Skeletal muscle satellite cell (primary cell): Measurements from ENCODE around the gene RAMAC.

Experiments used
- H3K27me3 ChIP-seq: 2 replicates; pipeline ENCODE4 v1.7.0; 2013; ENCODE audit warnings: low read length; ENCODE audit not compliant: control insufficient read depth, insufficient read depth
- H3K36me3 ChIP-seq: 2 replicates; pipeline ENCODE4 v1.7.0; 2013; ENCODE audit warnings: mild to moderate bottlenecking, control low read depth, low read length; ENCODE audit not compliant: insufficient read depth
- H3K4me1 ChIP-seq: 2 replicates; pipeline ENCODE4 v1.7.0; 2013; ENCODE audit warnings: low read length; ENCODE audit not compliant: control insufficient read depth, insufficient read depth
- H3K4me2 ChIP-seq: 2 replicates; pipeline ENCODE4 v1.7.0; 2013; ENCODE audit warnings: mild to moderate bottlenecking, low read length
- H3K4me3 ChIP-seq: 2 replicates; pipeline ENCODE4 v1.7.0; 2013; ENCODE audit warnings: low read length
- H3K9ac ChIP-seq: 2 replicates; pipeline ENCODE4 v1.7.0; 2013; ENCODE audit warnings: mild to moderate bottlenecking, low read depth, low read length, moderate library complexity
- H3K9me3 ChIP-seq: replicated peaks from 2 replicates; pipeline ENCODE4 v1.7.0; 2013; ENCODE audit warnings: mild to moderate bottlenecking, control low read depth, low read length

The RAMAC gene

DNA sequence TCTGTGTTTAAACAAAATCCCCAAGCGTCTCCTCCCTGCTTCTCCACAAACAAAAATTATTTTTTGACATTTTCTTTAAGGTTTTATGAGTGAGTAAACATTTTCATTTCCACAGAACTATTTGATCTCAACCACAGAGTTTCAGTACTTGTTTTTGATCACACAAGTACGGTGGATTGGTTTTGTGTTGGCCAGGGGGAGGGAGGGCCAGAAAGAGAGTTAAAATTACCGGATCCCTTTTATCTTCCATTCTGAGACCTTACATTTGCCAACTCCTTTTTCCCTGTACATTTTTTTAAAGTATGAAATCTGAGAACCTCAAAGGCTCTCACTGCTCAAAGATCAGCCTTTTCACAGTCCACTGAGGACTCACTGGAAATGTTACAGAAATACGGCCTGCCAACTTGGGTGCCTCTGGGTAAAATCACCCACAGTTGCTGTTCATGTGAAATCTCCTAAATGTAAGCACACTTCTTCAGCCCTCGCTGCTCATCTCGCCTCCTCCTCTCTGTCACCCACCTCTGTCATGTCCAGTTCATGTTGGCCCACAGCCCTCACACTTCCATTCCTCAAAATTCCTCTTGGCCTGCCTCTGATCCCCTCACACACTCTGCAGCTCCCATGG is 35.2 kb upstream of the RAMAC start:
- Histone ChIP-seq H3K4me1 (peaks cover 8% of the 10 kb centered on the region), H3K4me3 (no peak overlapping the region), H3K9me3 (no peaks in the 10 kb centered on the region), H3K36me3 (no peaks in the 10 kb centered on the region), H3K4me2 (no peak overlapping the region), H3K9ac (no peak overlapping the region), H3K27me3 (peaks cover 11% of the 10 kb centered on the region)

- H3K4me2 ChIP-seq, result peak overlapping the region; percentile 83
- H3K36me3 ChIP-seq, result no peaks in the 10 kb centered on the region
- H3K9me3 ChIP-seq, result no peaks in the 10 kb centered on the region
- H3K4me1 ChIP-seq, result peaks cover 8% of the 10 kb centered on the region
- peak overlapping the region; percentile 73 for H3K4me3 ChIP-seq
- peaks cover 11% of the 10 kb centered on the region for H3K27me3 ChIP-seq
- peak overlapping the region; percentile 61 for H3K9ac ChIP-seq
Measured at GRCh38 chr15:82951472-82952157, 34.4 kb upstream of the RAMAC start.

DNA sequence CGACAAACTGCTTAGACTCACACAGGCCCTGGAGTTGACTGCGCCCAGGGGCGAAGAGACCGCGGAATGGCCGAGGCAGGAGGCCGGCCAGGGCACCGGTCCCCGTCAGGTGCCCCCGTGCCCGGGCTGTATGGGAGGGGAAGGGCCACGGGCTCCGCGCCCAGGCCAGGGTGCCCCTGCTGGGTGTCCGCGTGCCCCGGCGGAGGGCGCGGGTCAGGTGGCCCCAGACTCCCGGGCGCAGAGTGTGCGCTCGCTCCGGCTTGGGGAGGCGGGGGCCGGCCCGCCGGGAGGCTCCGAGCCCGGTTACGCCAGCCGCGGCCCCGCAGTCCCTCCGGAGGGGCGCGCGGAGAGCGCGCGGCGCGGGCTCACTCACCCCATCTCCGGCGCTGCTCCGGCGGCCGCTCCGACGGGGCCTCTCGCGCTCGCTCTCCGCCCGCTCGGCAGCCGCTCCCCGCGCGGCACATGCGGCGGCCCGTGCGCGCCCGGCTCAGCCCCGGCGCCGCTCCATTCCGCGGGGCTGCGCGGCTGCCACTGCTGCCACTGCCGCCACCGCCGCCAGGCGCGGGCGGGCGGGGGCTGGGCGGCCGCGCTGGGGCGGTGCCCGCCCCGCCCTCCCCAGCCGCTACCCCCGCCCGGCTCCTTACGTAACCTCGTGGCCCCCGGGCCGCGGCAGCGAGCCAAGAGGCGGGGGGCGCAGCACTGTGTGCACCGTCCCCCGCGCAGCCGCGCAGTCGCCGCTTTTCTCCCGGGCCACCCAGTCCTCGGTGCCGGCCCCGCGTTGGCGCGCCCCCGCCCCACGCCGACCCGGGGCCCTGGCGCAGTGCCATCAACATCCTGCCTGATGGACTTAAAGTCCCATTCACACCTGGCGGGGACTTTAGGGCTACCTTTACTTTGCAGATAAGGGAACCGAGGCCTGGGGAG is 33.6 kb upstream of the RAMAC start, which contains the start of gene HOMER2:
Gene HOMER2, minus strand, starts transcription at position 563 of the 924 bp plus-strand sequence. Its CDS starts 185 bp downstream, at position 378.
- Histone ChIP-seq H3K36me3 (no peaks in the 10 kb centered on the region), H3K9me3 (no peaks in the 10 kb centered on the region), H3K9ac (peak within 1 kb of the TSS; percentile 61), H3K4me2 (peak within 1 kb of the TSS; percentile 83), H3K4me1 (peaks cover 8% of the 10 kb centered on the region), H3K27me3 (peaks cover 11% of the 10 kb centered on the region), H3K4me3 (peak within 1 kb of the TSS; percentile 73)

GRCh38 chr15:82958638-82959037 is 27.4 kb upstream of the RAMAC start:
- Histone ChIP-seq H3K9ac (no peak overlapping the region), H3K36me3 (no peaks in the 10 kb centered on the region), H3K4me1 (no peaks in the 10 kb centered on the region), H3K4me2 (no peak overlapping the region), H3K9me3 (no peaks in the 10 kb centered on the region), H3K4me3 (no peak overlapping the region), H3K27me3 (no peaks in the 10 kb centered on the region)

DNA sequence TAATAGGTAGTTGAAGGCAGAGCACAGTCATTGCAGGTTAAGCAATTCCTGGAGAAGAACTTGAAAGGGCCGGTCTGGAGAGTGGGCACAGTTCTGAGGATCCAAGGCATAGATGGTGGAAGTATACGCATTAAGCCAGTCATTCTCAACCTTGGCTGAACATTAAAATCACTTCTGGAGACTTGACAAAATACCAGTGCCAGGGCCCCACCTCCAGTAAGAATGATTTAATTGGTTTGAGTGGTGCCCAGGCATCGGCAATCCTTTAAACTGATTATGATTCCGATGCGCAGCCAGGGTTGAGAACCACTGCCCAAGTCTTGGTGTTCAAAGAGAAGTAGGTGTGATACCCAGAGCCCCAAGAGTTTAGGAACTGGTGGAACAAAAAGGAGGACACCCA is 26.6 kb upstream of the RAMAC start:
- no peaks in the 10 kb centered on the region for H3K9me3 ChIP-seq
- no peaks in the 10 kb centered on the region for H3K27me3 ChIP-seq
- H3K9ac ChIP-seq, result no peak overlapping the region
- no peak overlapping the region for H3K4me2 ChIP-seq
- H3K4me1 ChIP-seq, result no peaks in the 10 kb centered on the region
- no peak overlapping the region for H3K4me3 ChIP-seq
- no peaks in the 10 kb centered on the region for H3K36me3 ChIP-seq

DNA sequence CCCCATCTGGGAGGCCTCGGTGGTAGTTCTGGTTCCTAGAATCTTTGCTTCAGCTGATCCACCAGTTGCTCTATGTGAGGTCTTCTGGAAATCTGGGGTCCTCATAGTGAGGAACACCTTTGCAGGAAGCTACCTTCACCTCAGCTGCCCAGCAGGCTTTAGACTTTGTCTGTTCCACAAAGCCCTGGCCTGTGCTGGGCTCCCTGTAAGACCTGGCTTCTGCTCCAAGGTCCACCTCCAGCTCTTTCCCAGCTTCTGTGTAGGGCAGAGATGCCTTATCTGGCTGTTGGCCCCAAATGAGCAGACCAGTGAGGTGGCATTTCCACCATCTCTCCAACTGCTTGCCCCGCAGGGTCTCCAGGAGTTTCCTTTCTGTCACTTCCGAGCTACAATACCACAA is 25.2 kb upstream of the RAMAC start:
- Histone ChIP-seq H3K27me3 (no peaks in the 10 kb centered on the region), H3K9ac (no peak overlapping the region), H3K4me3 (no peak overlapping the region), H3K4me1 (no peaks in the 10 kb centered on the region), H3K4me2 (no peak overlapping the region), H3K9me3 (no peaks in the 10 kb centered on the region), H3K36me3 (no peaks in the 10 kb centered on the region)

DNA sequence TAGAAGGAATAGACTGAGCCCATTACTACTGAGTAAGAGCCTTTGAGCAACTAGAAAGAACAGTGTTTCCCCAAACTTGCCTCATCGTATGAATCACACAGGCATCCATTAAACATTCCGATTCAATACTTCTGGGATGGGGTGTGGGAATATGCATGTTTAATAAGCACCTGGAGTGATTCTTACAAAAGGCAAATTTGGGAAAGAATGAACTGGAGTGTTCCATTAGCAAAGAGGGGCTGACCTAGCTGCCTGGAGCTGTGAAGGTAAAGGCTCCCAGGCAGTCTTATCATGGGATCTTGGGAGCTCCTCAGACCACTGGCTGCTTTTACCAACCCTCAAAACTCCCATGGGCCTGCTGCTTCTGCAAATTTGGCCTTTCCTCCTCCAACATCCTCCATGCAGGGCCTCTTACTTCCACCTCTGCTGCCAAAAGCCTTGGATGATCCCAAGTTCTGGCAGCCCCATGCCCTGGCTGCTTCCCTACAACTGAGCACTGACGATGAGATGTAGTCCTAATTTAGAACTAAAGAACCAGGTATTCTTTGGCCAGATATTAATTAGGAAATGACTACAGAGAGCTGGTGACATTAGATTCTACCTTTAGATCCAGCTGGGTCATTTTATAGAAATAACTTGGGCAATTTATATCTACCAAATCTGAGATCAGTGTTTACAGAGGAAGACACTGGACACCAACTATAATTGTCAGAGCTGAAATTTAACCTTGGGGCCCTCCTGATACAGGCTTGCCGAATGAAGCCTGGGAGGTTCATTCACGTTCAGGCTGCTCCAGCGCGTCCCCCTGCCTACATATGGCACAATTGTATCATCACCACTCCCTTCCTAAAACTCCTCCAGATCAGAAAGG is 22.3 kb upstream of the RAMAC start:
- Histone ChIP-seq H3K9me3 (no peaks in the 10 kb centered on the region), H3K4me2 (no peak overlapping the region), H3K27me3 (no peaks in the 10 kb centered on the region), H3K9ac (no peak overlapping the region), H3K4me3 (no peak overlapping the region), H3K4me1 (no peaks in the 10 kb centered on the region), H3K36me3 (no peaks in the 10 kb centered on the region)

DNA sequence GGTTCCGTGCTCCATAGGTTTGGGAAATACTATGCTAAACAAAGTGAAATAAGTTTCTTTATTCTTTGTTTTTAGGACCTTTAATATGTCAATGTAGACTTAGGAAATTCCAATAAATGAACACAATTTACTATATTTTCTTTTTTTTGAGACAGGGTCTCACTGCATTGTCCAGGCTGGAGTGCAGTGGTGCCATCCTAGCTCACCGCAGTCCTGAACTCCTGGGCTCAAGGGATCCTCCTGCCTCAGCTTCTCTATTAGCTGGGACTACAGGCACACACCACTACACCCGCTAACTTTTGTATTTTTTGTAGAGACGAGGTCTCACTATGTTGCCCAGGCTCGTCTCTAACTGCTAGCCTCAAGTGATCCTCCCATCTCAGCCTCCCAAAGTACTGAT is 21.1 kb upstream of the RAMAC start:
- Histone ChIP-seq H3K4me2 (no peak overlapping the region), H3K9me3 (no peaks in the 10 kb centered on the region), H3K4me3 (no peak overlapping the region), H3K27me3 (no peaks in the 10 kb centered on the region), H3K9ac (no peak overlapping the region), H3K36me3 (no peaks in the 10 kb centered on the region), H3K4me1 (no peaks in the 10 kb centered on the region)

- Histone ChIP-seq H3K9me3 (no peaks in the 10 kb centered on the region), H3K27me3 (no peaks in the 10 kb centered on the region), H3K4me2 (no peak overlapping the region), H3K4me1 (no peaks in the 10 kb centered on the region), H3K9ac (no peak overlapping the region), H3K36me3 (no peaks in the 10 kb centered on the region), H3K4me3 (no peak overlapping the region)
Measured at GRCh38 chr15:82966671-82967071, 19.3 kb upstream of the RAMAC start.

DNA sequence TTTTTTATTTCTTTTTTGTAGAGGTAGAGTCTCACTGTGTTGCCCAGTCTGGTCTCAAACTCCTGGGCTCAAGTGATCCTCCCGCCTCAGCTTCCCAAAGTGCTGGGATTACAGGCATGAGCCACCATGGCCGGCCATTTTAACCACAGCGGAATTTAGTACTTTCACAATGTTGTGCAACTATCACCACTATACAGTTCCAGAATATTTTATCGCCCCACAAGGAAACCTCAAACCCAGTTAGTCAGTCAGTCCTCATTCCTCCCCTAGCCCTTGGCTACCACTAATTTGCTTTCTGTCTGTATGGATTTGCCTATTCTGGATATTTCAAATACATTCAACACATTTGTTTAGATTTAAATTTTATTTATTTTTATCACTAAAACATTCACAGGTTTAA is 17.9 kb upstream of the RAMAC start:
- H3K9me3 ChIP-seq, result no peaks in the 10 kb centered on the region
- no peaks in the 10 kb centered on the region for H3K27me3 ChIP-seq
- H3K4me3 ChIP-seq, result no peak overlapping the region
- no peaks in the 10 kb centered on the region for H3K4me1 ChIP-seq
- H3K36me3 ChIP-seq, result no peaks in the 10 kb centered on the region
- H3K9ac ChIP-seq, result no peak overlapping the region
- H3K4me2 ChIP-seq, result no peak overlapping the region

DNA sequence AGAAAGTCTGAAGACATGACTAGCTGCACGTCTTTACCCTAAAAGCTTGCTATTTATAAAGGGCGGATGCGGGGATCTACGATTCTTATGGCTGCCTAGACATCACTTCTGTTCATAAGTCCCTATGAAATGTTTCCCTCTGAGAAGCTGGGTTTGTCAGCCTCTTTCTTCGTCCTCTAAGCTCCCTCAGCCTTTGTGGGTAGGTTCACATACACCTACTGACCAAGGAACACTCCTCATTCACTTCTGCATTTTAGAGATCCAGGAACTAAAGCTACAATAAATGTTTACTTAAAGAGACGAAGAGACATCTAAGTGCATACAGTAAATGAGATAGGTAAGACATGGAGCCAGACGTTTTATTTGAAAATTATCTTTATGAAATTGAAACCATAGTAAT is 16.7 kb upstream of the RAMAC start:
- H3K9ac ChIP-seq, result no peak overlapping the region
- H3K9me3 ChIP-seq, result no peaks in the 10 kb centered on the region
- no peak overlapping the region for H3K4me2 ChIP-seq
- H3K4me3 ChIP-seq, result no peak overlapping the region
- no peaks in the 10 kb centered on the region for H3K4me1 ChIP-seq
- H3K36me3 ChIP-seq, result no peaks in the 10 kb centered on the region
- H3K27me3 ChIP-seq, result no peaks in the 10 kb centered on the region
